Hematopoietic multipotent progenitor cell (in vitro differentiated cells): Measurements from ENCODE around the gene LDLRAD3. TPM values are rescaled to one million over a fixed set of nuclear protein-coding genes. Genes with fewer than 3 reads are reported as not detected.

Experiments used
- DNase-seq, 3 donors: peaks; one replicate each; pipeline ENCODE4 v3.0.0-alpha.2; 2011 to 2015; ENCODE audit warnings: low read depth in 2 of 3, low spot score in 2 of 3
- total RNA-seq: library from RNA; depleted of rRNA; stranded (reverse); fragments of >200 nt; gene quantifications from one replicate; pipeline ENCODE4 v1.2.3, GENCODE V29; 2012

LDLRAD3 gene
- total RNA-seq, 1 donor: 2.2 TPM

GRCh38 chr11:36249246-36249645 lies 305.4 kb downstream of the LDLRAD3 start:
- no peak for DNase-seq

DNA sequence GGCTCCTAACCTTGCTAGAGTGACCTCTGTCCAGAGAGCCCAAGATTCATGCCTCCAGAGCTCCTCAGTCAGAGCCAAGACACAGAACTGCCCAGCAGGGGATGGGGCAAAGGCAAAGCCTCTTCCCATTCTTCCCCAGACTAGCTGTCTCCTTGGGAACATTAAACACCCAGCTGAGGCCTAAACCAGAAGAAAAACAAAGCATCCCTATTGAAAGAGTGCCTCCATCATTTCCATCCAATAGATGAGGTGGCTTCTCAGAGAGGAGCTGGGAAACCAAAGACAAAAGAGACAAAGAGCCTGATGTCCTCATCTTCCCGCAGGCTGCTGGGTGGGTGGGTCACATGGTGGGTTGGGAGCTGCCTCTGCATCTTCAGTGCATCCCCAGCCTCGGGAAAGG lies 308.0 kb downstream of the LDLRAD3 start:
- DNase-seq: no peak

- no peak for DNase-seq
Observed at GRCh38 chr11:36253238-36253637, 309.4 kb downstream of the LDLRAD3 start.

- DNase-seq: no peak
Observed at GRCh38 chr11:36254713-36255112, 310.9 kb downstream of the LDLRAD3 start.

- no peak for DNase-seq
Observed at GRCh38 chr11:36257351-36257750, 313.5 kb downstream of the LDLRAD3 start.

GRCh38 chr11:36258730-36259360 lies 315.0 kb downstream of the LDLRAD3 start:
- peak in 2 of 3 donors; percentile 45 to 63 for DNase-seq

GRCh38 chr11:36261094-36261493 lies 317.2 kb downstream of the LDLRAD3 start:
- DNase-seq: no peak

DNA sequence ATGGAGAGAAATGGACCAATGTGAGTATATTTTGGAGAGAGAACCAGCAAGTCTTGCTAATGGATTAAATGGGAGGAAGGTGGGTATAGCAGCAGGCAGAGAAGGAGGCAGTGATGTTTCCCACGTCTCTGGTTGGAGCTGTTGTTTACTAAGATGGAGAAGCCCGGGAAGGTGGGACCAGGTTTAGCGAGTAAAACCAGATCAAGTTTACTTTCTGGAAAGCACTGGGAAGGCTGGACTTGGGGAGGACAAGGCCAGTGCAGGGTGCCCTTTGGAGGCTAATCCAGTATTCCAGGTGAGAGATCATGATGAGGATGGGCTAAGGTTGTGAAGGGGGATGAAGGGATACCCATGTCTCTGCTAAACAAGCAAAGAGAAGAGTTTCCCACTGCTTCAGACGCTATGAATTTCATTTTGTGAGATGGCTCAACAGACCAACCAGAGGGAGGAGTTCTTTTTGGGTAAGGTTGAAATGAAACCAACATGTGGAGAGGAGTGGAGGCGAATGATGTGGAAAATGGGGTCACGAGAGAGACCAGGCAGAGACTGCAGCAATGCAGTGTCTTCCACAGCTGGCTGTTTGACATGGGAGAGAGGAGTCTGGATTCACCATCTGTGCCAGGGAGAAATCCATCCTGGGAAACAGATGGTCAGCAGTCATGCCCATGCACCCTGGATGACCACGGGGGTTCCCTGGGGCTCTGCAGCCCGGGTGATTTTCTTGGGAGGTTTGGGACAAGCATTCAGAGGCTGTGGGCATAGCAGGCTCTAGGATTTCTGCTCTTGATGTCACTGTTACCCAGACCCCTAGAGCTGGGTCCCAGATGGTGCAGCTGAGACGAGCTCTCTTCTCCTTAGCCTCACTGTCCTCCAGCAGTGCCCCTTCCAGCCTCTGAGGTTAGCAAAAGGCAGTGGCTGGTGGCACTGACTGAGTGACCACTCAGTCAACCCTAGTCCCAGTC lies 320.4 kb downstream of the LDLRAD3 start:
- no peak for DNase-seq

DNA sequence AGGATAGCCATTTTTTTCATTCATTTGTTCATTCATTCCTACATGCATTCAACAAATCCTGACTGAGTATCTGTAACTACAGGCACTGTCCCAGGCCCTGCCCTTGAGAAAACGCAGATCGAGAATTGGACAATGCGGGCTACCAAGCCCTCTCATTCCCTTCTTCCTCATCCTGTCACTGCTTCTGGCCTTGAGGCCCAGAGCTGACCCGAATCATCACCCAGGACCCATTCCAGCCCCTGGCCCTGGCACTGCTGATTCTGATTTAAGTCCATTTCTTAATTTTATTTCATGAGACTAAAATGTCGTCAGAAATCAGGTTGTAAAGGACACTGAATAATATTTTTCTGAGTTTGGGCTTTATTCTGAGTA lies 321.1 kb downstream of the LDLRAD3 start:
- no peak for DNase-seq

GRCh38 chr11:36265793-36266628 lies 322.1 kb downstream of the LDLRAD3 start:
- DNase-seq: peak; percentile 36 to 68 (median 44)

DNA sequence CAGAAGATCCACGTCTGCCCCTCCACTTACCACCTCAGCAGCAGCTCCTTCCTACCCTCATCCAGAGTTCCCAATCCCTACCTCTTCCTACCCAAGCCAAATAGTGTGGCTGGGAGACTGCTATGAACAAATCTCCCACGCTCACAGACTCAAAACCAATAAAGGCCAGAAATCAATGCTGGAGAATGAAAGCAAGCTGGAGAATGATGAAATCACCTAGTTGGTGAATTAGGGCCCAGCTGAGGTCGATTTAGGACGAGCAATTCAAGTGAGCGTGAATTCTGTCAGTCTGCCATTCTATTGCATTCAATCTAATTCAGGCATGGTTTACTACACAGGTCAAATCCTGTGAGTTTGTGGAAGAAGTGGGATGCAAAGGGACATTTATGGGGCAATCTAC lies 322.9 kb downstream of the LDLRAD3 start:
- DNase-seq: no peak

DNA sequence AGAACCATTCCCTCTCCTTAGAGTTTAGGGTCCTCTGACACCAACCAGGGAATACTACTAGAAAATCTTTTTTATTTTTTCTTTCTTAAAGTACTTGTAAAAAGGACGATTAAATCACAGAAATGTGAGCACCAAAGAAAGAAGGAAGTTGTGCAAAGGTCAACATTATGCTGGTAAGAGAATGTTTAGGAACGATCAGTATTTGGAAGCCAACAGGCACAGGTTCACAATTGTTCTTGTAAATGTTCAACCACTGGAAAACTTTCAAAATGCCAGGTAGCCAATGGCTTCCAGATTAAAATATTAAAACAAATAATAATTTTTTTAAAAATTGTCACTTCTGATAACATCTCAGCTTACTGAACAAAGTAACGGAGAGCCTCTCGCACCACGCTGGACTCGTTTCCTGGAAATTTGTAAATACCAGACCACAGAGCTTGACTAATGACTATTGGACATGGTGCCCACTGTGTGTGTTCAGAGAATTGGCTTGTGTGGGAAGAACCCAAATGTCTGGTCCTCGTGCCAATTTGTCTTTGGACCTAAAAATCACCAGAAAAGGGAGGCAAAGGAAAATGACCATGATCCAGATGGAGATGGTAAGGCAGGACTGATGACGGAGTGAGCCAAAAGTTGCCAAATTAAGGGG lies 324.6 kb downstream of the LDLRAD3 start:
- no peak for DNase-seq

DNA sequence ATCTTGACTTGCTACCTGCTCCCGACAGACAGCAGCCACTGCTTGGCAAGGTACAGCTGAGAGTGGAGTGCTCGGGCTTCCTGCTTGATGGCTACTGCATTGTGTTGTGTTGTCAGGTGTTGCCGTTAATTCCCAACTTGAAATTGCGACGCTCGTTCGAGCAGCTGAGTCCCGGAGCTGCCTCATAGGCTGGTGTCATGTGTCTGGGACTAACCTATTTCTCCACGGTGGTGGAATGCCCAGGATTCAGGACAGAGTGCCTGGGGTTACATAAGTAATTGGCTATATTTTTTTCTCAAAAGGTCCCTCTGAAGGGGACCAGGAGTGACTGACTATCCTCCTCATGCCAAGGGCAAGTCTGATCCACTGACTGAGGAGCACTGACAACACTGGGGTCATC lies 326.8 kb downstream of the LDLRAD3 start:
- no peak for DNase-seq

DNA sequence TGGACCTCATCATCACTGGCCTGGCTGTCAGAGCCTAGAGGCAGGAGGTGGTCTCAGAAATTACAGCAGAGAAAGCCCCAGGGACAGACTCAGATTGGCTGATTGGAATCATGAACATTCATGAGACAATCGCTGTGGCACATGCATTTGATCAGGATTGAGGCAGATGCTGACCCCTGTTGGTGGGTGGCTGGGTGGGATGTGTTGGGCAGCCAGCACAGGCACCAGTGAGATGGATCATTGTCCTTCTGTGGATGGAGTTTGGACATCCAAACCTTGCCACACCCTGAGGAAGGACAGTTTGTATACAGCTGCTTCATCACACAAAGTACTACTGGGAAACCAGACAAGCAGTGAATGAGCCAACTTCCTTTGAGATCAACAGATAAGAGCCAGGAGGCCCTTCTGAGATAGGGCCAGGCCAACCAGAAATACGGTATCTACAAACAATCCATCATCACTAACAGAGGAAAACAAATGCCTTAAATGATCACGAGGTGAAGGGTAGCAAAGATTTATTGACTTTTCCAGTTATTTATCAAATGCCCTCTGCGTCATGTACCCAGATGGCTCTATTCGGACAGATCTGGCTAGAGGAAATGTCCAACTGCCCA lies 328.0 kb downstream of the LDLRAD3 start:
- DNase-seq: no peak

- no peak for DNase-seq
Observed at GRCh38 chr11:36273110-36273509, 329.2 kb downstream of the LDLRAD3 start.

- DNase-seq: no peak
Observed at GRCh38 chr11:36274414-36274813, 330.6 kb downstream of the LDLRAD3 start.

GRCh38 chr11:36278531-36279282 lies 334.8 kb downstream of the LDLRAD3 start:
- DNase-seq: no peak

- no peak for DNase-seq
Observed at GRCh38 chr11:36280531-36280930, 336.7 kb downstream of the LDLRAD3 start.
